Activated naive CD8-positive, alpha-beta T cell (primary cell): ENCODE data around the gene TREM1.
"Not testable (repeated sequence)": the region's sequence is repeated elsewhere in the genome, so short reads cannot be mapped to it uniquely, and the experiment has no call there.

Source experiments
- H3K27ac Mint-ChIP-seq: one replicate; pipeline ENCODE4 v1.8.0; 2021; ENCODE audit warnings: mixed read lengths
- H3K27me3 Mint-ChIP-seq: one replicate; pipeline ENCODE4 v1.8.0; 2021; ENCODE audit warnings: mixed read lengths
- H3K36me3 Mint-ChIP-seq: one replicate; pipeline ENCODE4 v1.8.0; 2021; ENCODE audit warnings: mixed read lengths
- H3K4me1 Mint-ChIP-seq: one replicate; pipeline ENCODE4 v1.8.0; 2021; ENCODE audit warnings: low read depth, mixed read lengths
- H3K4me3 Mint-ChIP-seq: one replicate; pipeline ENCODE4 v1.8.0; 2021; ENCODE audit warnings: mild to moderate bottlenecking, mixed read lengths
- H3K9me3 Mint-ChIP-seq: one replicate; pipeline ENCODE4 v1.8.0; 2021; ENCODE audit warnings: low read depth, mixed read lengths

TREM1 gene

DNA sequence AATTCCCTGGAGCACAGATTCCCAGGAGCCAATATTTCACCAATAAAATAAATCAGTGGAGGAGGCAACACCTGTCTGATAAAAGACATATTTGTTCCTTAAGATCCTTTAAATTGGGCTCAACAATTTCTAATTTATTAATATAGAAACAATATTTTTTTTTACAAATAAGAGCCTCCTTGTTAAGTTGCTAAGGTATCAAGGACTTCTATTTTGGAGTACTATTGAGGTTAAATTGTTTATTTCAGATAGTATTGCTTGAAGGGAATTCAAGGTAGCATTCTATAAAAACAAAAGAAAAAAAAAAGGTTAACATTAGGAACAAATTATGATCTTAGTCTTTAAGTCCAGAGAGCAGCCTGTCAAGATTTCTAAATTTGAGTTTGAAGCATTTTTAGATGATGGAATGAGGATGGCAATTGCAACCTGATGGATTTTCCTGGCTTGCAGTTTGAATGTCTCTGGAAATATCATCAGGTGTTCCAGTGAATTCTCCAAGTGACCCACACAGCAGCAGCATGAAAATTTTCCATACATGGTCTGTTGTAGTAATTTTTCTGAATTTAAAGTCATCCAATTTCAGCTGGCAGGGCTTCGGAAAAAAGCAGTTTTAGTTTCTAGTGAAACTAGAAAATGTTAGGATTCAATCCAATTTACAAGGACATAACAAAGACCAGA is 29.6 kb upstream of the TREM1 start:
- Mint-ChIP-seq H3K36me3 (no peaks in the 10 kb centered on the region), H3K27me3 (peaks cover 8% of the 10 kb centered on the region), H3K27ac (no peak overlapping the region), H3K9me3 (no peaks in the 10 kb centered on the region), H3K4me3 (no peak overlapping the region), H3K4me1 (peaks cover 17% of the 10 kb centered on the region)

DNA sequence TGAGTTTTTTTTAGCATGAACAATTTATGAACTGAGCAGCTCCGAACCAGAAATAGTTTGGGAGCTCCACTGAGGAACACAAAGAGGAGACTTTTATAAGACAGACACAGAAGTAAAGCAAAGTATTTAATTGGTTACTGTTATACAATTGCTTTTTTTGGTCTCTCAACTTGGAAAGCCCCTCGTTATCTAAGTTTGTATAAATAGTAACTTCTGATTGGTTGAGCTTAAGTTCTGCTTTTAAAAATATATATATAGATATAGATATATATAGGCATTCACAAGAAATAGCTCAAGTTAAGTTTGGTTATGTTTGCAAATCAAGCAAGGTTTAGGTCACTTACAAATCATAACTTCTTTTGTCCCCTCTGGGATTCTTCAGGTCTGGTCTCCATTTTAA is 28.7 kb upstream of the TREM1 start:
- H3K4me3 Mint-ChIP-seq, result no peak overlapping the region
- peaks cover 17% of the 10 kb centered on the region for H3K4me1 Mint-ChIP-seq
- H3K9me3 Mint-ChIP-seq, result no peaks in the 10 kb centered on the region
- H3K27ac Mint-ChIP-seq, result no peak overlapping the region
- H3K27me3 Mint-ChIP-seq, result peaks cover 8% of the 10 kb centered on the region
- H3K36me3 Mint-ChIP-seq, result no peaks in the 10 kb centered on the region

DNA sequence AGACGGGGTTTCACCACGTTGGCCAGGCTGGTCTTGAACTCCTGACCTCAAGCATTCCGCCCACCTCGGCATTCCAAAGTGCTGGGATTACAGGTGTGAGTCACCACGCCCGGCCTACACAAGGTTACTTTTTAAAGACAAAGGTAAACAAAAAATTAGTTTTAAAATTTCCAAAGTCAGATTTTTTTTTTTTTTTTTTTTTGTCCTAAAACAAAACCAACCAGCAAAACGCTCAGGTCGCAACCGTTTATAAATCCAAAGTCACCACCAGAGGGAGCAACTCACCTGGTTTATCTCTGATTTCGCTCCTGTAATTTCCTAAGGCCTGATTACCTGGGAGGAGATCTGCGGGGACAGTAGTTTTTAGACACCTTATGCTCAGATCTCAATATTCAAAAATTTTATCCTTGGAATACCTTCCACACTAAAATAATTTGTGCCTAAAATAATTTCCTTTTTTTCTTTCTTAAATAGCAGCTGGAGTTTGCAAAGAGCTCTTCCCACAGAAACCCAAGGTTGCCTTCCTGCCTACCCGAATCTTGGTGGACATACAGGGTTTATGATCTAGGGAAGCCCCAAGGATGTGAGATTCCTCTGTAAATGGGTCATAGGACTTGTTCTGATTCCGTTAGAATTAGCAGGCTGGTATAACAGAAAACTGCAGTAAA is 19.8 kb upstream of the TREM1 start:
- peaks cover 14% of the 10 kb centered on the region for H3K4me1 Mint-ChIP-seq
- no peak overlapping the region for H3K4me3 Mint-ChIP-seq
- H3K27me3 Mint-ChIP-seq, result peaks cover 2% of the 10 kb centered on the region
- H3K27ac Mint-ChIP-seq, result no peak overlapping the region
- H3K9me3 Mint-ChIP-seq, result peaks cover 5% of the 10 kb centered on the region
- H3K36me3 Mint-ChIP-seq, result no peaks in the 10 kb centered on the region

DNA sequence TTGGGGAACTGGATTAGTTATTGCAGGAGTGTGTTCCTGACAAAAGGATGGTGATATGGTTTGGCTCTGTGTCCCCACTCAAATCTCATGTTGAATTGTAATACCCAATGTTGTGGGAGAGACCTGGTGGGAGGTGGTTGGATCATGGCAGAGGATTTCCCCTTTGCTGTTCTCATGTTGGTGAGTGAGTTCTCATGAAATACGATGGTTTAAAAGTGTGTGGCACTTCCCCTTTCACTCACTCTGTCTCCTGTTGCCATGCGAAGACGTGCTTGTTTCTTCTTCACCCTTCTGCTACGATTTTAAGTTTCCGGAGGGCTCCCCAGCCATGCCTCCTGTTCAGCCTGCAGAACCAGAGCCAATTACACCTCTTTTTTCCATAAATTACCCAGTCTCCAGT is 16.2 kb upstream of the TREM1 start:
- peaks cover 45% of the 10 kb centered on the region for H3K4me1 Mint-ChIP-seq
- peaks cover 9% of the 10 kb centered on the region for H3K9me3 Mint-ChIP-seq
- no peaks in the 10 kb centered on the region for H3K27me3 Mint-ChIP-seq
- no peak overlapping the region for H3K27ac Mint-ChIP-seq
- peaks cover 2% of the 10 kb centered on the region for H3K36me3 Mint-ChIP-seq
- H3K4me3 Mint-ChIP-seq, result no peak overlapping the region

DNA sequence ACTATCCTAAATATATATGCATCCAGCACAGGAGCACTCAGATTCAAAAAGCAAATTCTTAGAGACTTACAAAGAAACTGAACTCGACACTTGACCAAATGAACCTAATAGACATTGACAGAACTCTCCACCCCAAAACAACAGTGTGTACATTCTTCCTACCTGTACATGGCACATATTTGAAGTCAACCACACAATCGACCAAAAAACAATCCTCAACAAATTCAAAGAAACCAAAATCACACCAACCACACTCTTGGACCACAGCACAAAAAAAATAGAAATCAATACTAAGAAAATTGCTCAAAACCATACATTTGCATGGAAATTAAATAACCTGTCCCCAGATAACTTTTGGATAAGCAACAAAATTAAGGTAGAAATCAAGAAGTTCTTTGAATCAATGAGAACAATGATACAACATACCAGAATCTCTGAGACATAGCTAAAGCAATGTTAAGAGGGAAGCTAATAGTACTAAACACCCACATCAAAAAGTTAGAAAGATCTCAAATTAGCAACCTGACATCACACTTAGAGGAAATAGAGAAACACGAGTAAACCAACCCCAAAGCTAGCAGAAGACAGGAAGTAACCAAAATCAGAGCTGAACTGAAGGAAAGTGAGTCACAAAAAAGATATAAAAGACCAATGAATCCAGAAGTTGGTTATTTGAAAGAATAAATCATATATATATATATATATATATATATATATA is 12.5 kb upstream of the TREM1 start:
- Mint-ChIP-seq H3K27ac (peak overlapping the region; percentile 89), H3K36me3 (peaks cover 5% of the 10 kb centered on the region), H3K9me3 (peaks cover 9% of the 10 kb centered on the region), H3K27me3 (no peaks in the 10 kb centered on the region), H3K4me3 (peak overlapping the region; percentile 65), H3K4me1 (peaks cover 52% of the 10 kb centered on the region)

DNA sequence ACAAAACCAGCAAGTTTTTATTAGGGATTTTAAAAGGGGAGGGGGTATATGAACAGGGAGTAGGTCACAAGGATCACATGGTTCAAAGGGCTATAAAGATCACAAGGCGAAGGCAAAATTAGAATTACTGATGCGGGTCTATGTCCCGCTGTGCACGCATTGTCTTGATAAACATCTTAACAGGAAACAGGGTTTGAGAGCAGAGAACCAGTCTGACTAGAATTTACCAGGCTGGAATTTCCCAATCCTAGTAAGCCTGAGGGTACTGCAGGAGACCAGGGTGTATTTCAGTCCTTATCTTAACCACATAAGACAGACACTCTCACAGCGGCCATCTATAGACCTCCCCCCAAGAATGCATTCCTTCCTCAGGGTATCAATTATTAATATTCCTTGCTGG is 10.8 kb upstream of the TREM1 start:
- not testable (repeated sequence) for H3K27me3 Mint-ChIP-seq, H3K36me3 Mint-ChIP-seq, H3K9me3 Mint-ChIP-seq, H3K4me3 Mint-ChIP-seq, H3K27ac Mint-ChIP-seq
- peaks cover 50% of the 10 kb centered on the region for H3K4me1 Mint-ChIP-seq

DNA sequence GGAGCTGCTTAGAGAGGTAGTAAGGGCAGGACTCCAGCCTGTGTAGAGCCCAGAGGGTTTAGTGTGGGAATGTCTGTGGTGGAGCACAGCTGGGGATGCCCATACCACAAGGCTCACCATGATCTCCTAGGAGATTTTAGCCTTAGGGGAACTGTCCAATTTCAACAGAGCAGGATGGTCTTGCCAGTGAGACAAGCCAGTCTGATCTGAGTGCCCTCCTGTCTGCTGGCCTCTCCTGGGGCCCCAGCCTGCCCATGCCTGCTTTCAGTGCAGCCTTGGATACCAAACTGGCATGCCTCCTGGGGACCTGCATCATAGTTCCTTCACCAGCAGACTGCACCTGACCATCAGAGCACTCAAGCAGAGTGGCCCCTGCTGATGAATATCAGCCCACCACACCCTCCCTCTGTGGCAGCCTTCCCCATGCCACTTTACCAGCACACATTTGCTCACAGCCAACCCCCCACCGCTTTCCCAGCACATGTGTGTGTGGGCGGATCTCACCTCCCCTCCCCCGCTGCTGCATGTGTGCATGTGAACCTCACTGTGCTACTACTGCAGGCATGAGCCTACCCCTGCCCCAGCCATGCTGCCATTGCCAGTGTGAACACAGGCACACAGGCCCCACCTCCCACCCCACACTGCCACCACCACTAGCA is 7.9 kb upstream of the TREM1 start:
- H3K4me1 Mint-ChIP-seq, result peaks cover 34% of the 10 kb centered on the region
- H3K9me3 Mint-ChIP-seq, result peaks cover 4% of the 10 kb centered on the region
- no peaks in the 10 kb centered on the region for H3K27me3 Mint-ChIP-seq
- no peak overlapping the region for H3K27ac Mint-ChIP-seq
- no peak overlapping the region for H3K4me3 Mint-ChIP-seq
- peaks cover 3% of the 10 kb centered on the region for H3K36me3 Mint-ChIP-seq

DNA sequence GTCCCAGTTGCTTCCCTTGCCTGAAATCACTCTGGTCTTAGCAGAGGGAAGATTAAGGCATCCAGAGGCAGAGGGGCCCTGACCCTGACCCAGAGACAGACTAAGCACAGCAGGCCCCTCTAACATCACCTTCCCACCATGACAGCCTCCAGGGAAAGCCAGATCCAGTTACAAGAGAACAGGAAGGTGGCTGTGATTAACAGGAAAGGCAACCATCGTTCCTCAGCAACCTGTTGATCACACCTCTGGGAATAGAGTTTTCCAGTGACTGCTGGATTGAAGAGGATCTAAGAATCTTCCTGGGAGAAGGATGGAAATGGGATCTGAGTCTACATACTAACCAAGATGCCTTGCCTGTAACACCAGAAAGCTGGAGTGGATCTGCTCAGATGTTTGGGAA is 5.2 kb upstream of the TREM1 start:
- peaks cover 9% of the 10 kb centered on the region for H3K4me1 Mint-ChIP-seq
- H3K4me3 Mint-ChIP-seq, result no peak overlapping the region
- peaks cover 2% of the 10 kb centered on the region for H3K27me3 Mint-ChIP-seq
- no peak overlapping the region for H3K27ac Mint-ChIP-seq
- peaks cover 3% of the 10 kb centered on the region for H3K36me3 Mint-ChIP-seq
- no peaks in the 10 kb centered on the region for H3K9me3 Mint-ChIP-seq

DNA sequence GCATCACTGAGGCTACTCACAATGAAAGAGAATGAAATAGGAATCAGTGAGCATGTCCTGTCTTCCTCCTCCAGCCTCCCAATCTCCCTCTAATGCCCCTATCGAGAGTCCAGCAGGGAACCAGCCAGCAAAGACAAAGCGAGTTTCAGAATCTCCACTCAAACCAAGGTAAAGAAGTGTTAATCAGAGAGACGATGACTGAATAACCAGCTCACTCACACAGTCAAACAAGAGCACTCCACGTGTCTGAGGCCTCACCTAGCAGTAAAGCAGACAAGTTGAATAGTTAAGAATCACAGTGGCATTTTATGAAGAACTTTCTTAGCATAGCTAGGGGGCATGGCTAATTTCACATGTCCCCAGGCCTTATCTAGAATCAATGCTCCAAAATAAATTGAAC is 3.3 kb upstream of the TREM1 start:
- Mint-ChIP-seq H3K27me3 (peaks cover 2% of the 10 kb centered on the region), H3K36me3 (no peaks in the 10 kb centered on the region), H3K27ac (no peak overlapping the region), H3K9me3 (no peaks in the 10 kb centered on the region), H3K4me3 (no peak overlapping the region), H3K4me1 (peaks cover 6% of the 10 kb centered on the region)

DNA sequence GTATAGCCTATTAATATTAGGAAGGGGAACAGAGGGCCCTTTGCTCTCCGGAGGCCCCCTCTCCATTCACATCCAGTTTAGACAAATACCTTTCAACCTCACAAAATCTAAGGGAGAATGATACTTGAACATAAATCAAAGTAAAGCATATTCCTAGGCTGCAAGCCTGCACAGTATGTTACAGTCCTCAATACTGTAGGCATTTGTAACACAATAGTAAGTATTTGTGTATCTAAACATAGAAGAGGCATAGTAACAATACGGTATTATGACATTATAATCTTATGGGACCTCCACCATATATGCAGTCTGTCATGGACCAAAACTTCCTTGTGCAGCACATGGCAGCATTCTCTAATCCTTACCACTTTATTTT is 2.3 kb upstream of the TREM1 start:
- Mint-ChIP-seq H3K27me3 (peaks cover 2% of the 10 kb centered on the region), H3K9me3 (no peaks in the 10 kb centered on the region), H3K4me1 (peaks cover 2% of the 10 kb centered on the region), H3K4me3 (no peak overlapping the region), H3K27ac (no peak overlapping the region), H3K36me3 (no peaks in the 10 kb centered on the region)

DNA sequence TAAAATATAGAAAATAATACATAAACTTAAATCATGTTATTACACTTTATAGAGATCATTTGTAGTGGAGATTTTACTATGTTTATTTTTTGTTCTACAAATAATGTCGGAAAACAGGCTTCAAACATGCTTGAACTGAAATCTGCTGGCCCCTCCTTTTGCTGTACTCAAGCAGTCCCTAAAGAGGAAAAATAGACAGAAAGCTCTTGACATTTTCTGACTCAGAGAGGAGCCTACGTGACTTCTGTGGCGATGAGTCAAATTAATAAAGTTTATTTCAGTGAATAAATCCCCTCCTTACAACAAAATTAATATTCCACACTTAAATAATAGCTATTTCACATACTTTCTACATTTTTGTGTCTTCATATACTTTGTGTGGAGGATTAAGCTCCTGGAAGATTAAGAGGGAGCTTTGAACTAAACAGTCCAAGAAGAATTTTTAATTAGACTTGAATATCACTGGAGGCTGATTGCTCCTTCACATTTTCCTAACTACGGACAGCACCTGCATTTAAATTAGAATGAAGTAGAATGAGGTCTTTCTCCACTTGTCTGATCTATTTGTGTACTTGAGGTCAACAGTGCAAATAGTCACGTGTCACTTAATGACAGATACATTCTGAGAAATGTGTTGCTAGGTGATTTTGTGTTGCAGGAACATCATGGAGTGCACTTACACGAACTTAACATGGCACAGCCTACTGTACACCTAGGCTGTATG is 1.7 kb upstream of the TREM1 start:
- H3K4me1 Mint-ChIP-seq, result peaks cover 2% of the 10 kb centered on the region
- H3K36me3 Mint-ChIP-seq, result no peaks in the 10 kb centered on the region
- H3K4me3 Mint-ChIP-seq, result no peak overlapping the region
- peaks cover 2% of the 10 kb centered on the region for H3K27me3 Mint-ChIP-seq
- H3K27ac Mint-ChIP-seq, result no peak overlapping the region
- no peaks in the 10 kb centered on the region for H3K9me3 Mint-ChIP-seq

DNA sequence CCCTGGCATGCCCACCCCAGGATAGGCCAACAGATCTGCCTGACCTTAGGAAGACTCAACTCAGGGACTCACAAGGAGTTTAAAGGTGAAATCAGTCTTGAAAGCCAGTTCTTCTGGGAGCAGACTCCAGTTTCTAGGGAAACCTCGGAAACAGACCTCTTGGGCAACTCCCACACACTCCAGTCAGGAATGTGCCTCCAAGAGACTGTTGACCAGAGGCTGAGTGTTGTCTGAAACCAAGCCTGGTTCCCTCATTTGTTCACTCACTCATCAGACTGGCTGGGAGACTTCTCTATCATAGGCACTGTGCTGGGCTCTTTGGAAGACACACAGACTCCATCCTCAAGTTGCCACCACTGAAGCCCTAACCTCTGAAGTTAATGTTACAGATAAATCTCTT is 1.8 kb downstream of the TREM1 start:
- H3K4me3 Mint-ChIP-seq, result no peak overlapping the region
- H3K9me3 Mint-ChIP-seq, result no peaks in the 10 kb centered on the region
- peaks cover 5% of the 10 kb centered on the region for H3K4me1 Mint-ChIP-seq
- H3K36me3 Mint-ChIP-seq, result no peaks in the 10 kb centered on the region
- peaks cover 2% of the 10 kb centered on the region for H3K27me3 Mint-ChIP-seq
- H3K27ac Mint-ChIP-seq, result no peak overlapping the region

DNA sequence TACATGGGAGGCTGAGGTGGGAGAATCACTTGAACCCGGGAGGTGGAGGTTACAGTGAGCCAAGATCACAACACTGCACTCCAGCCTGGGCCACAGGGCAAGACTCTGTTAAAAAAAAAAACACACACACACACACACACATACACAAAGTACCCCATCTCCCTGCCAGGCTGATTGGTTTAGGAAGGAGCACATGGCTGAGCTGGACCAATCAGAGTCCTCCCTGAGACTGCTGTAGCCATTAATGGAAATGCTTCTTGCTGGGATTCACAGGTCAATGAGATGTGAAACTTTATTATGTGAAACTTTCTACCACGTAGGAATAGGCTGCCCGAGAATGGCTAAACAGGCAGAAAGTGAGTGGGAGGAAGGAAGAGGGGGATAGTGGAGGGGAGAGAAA is 2.9 kb downstream of the TREM1 start:
- Mint-ChIP-seq H3K27me3 (peaks cover 2% of the 10 kb centered on the region), H3K27ac (no peak overlapping the region), H3K9me3 (no peaks in the 10 kb centered on the region), H3K36me3 (no peaks in the 10 kb centered on the region), H3K4me3 (no peak overlapping the region), H3K4me1 (peaks cover 13% of the 10 kb centered on the region)

DNA sequence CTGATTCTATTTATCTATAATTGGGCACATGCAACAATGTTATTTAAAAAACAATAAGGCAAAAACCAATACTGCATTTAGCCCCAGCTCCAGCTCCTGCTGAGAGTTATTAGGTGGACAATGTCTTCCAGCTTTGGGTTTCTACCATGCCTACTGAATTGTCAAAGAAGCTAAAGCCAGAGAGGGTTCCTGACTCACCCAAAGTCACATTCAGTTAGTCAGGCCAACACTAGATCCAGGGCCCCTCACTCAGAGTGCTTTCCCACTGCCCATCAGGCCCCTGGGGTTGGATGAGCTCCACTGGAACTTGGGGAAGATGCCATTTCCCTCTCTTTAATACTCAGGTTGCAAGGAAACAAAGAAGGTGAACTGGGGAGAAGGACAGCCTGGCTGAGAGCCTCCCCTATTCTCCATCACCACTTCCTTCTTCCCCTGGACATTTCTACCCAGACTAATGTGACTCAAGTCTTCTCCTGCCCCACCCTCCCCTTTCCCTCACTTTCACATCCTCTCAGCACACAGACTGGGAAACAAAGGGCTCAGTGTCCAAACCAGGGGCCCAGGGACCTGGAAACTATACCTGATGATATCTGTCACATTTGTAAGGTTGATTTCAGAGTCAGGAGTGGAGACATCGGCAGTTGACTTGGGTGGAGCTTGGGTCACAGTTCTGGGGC is 6.0 kb downstream of the TREM1 start:
- H3K27ac Mint-ChIP-seq, result no peak overlapping the region

More for the DNA sequence above, 6.0 kb downstream of the TREM1 start:
- Mint-ChIP-seq H3K4me1 (peaks cover 13% of the 10 kb centered on the region), H3K27me3 (no peaks in the 10 kb centered on the region), H3K36me3 (no peaks in the 10 kb centered on the region), H3K9me3 (no peaks in the 10 kb centered on the region), H3K4me3 (no peak overlapping the region)
